K562 (cell line): ENCODE data around the gene UFSP1. TPM values are rescaled to one million over a fixed set of nuclear protein-coding genes. Genes with fewer than 3 reads are reported as not detected.

Source experiments
- AFF1 ChIP-seq, 2 experiments: fragments of 450-650 bp; IDR thresholded peaks; 2 replicates each; pipeline ENCODE4 v1.6.1; 2018; ENCODE audit warnings: mild to moderate bottlenecking in 2 of 2, low read depth in 1 of 2; ENCODE audit not compliant: partially characterized antibody in 2 of 2
- COPS2 ChIP-seq: fragments of 450-650 bp; conservative IDR thresholded peaks from 2 replicates; pipeline ENCODE4 v1.6.1; 2016; ENCODE audit warnings: mild to moderate bottlenecking, moderate library complexity
- FIP1L1 ChIP-seq: fragments of 200-400 bp; formaldehyde crosslinking; IDR thresholded peaks from 2 replicates; pipeline ENCODE4 v1.6.1; 2018; ENCODE audit warnings: mild to moderate bottlenecking, low read depth, low read length; ENCODE audit not compliant: poor library complexity, severe bottlenecking
- JUND ChIP-seq, 2 experiments: IDR thresholded peaks; 2 replicates in 1 of 2; 3 replicates in 1 of 2; pipeline ENCODE4 v1.6.1; 2011; ENCODE audit warnings: borderline replicate concordance in 2 of 2, low read depth in 2 of 2, low read length in 2 of 2, improper control_type of control experiment in 1 of 2, missing biosample characterization in 1 of 2, missing genetic modification characterization in 1 of 2, missing genetic modification reagents in 1 of 2
- MYC ChIP-seq, 2 experiments: fragments of 250-450 bp in 1 of 2; sonication (Bioruptor Pico) in 1 of 2; IDR thresholded peaks; 2 replicates each; pipeline versions ENCODE4 v1.5.1 to v1.6.1; 2012 to 2021; ENCODE audit warnings: low read depth in 2 of 2, borderline replicate concordance in 1 of 2, improper control_type of control experiment in 1 of 2, low read length in 1 of 2, mild to moderate bottlenecking in 1 of 2, moderate library complexity in 1 of 2
- POLR2B ChIP-seq: fragments of 450-650 bp; IDR thresholded peaks from 2 replicates; pipeline ENCODE4 v1.6.1; 2018; ENCODE audit warnings: low read depth; ENCODE audit not compliant: partially characterized antibody
- PTBP1 ChIP-seq: fragments of 200-400 bp; formaldehyde crosslinking; IDR thresholded peaks from 2 replicates; pipeline ENCODE4 v1.6.1; 2017; ENCODE audit warnings: low read depth, low read length
- PYGO2 ChIP-seq: fragments of 450-650 bp; IDR thresholded peaks from 2 replicates; pipeline ENCODE4 v1.6.1; 2016; ENCODE audit warnings: mild to moderate bottlenecking, missing genetic modification characterization, moderate library complexity, missing compliant biosample characterization
- TSHZ1 ChIP-seq: fragments of 250-450 bp; sonication (Bioruptor Pico); IDR thresholded peaks from 2 replicates; pipeline ENCODE4 v1.4.0; 2020; ENCODE audit warnings: mild to moderate bottlenecking, moderate library complexity
- ZNF398 ChIP-seq: fragments of 250-450 bp; sonication (Bioruptor Pico); IDR thresholded peaks from 2 replicates; pipeline ENCODE4 v1.8.0; 2021; ENCODE audit warnings: moderate library complexity, mild to moderate bottlenecking, inconsistent platforms
- ZNF740 ChIP-seq, 3 experiments: fragments of 200-800 bp in 1 of 3; sonication (Bioruptor generic) in 1 of 3; sonication (generic) in 1 of 3; formaldehyde crosslinking in 1 of 3; IDR thresholded peaks; 2 replicates each; pipeline versions ENCODE4 v1.6.1 to v1.8.0; 2016 to 2022; ENCODE audit warnings: mild to moderate bottlenecking in 2 of 3, missing compliant biosample characterization in 2 of 3, missing genetic modification characterization in 2 of 3, missing genetic modification reagents in 1 of 3
- polyA plus RNA-seq, 8 experiments: library from polyadenylated mRNA; depleted of rRNA in 4 of 8; stranded (reverse) in 5 of 8; unstranded in 3 of 8; fragments of >200 nt; fragmentation: Nextera tagmentation in 2 of 8; fragmentation: Illumina TruSeq in 1 of 8; extraction: Ambion mirVana in 2 of 8; extraction: Trizol in 1 of 8; gene quantifications; 2 replicates each; pipeline versions ENCODE4 v1.2.1 to v1.2.3, GENCODE V29; 2011 to 2014; ENCODE audit warnings: inconsistent platforms in 1 of 8, missing spikeins in 1 of 8
- total RNA-seq, 7 experiments: library from RNA; depleted of rRNA in 6 of 7; stranded (reverse); fragments of >200 nt in 6 of 7; fragmentation: Illumina TruSeq in 2 of 7; extraction: Trizol in 2 of 7; gene quantifications; 2 replicates each; pipeline versions ENCODE4 v1.2.1 to v1.2.3, GENCODE V29; 2011 to 2021; ENCODE audit warnings: low replicate concordance in 1 of 7

The UFSP1 gene
- total and polyA plus RNA-seq, 9 of the 15 experiments (the other 6 are each of a cell fraction or from before 2014, with no cell fraction given): 0.50 to 18.8 (median 2.1) TPM

- TF ChIP-seq ZNF740 (CRISPR knock-in tag; IDR thresholded peaks at IDR 0.05): no peak
- TF ChIP-seq ZNF740 (tag; IDR thresholded peaks at IDR 0.05): no peak
- no peak for TF ChIP-seq AFF1 (IDR thresholded peaks at IDR 0.05; ENCODE audit: low read depth in 1 of 2, partially characterized antibody in 2 of 2)
- TF ChIP-seq PYGO2 (tag): no peak
- no peak for TF ChIP-seq TSHZ1 (CRISPR knock-in tag)
- no peak for TF ChIP-seq COPS2
- no peak for TF ChIP-seq POLR2B
- TF ChIP-seq JUND (IDR thresholded peaks at IDR 0.05; ENCODE audit: borderline replicate concordance, low read depth, low read length): no peak
- peak; percentile 26; the same call in 1 of the 3 replicates for TF ChIP-seq JUND (tag; IDR thresholded peaks at IDR 0.05; ENCODE audit: borderline replicate concordance, low read depth, low read length)
- no peak for TF ChIP-seq PTBP1
- TF ChIP-seq FIP1L1: no peak
- TF ChIP-seq MYC (IDR thresholded peaks at IDR 0.05; ENCODE audit: low read depth, low read length): peak; percentile 82
- TF ChIP-seq MYC (CRISPR knock-in tag; IDR thresholded peaks at IDR 0.05; ENCODE audit: borderline replicate concordance, low read depth): no peak
- no peak for TF ChIP-seq ZNF398 (CRISPR knock-in tag)
Observed at GRCh38 chr7:100887516-100888290, 1.8 kb downstream of the UFSP1 start (continued).
